ENCODE data around the gene PPOX.

The PPOX gene

GRCh38 chr1:161127649-161128048, 38.6 kb upstream of the PPOX start:
- TF ChIP-seq, protein P1, sequence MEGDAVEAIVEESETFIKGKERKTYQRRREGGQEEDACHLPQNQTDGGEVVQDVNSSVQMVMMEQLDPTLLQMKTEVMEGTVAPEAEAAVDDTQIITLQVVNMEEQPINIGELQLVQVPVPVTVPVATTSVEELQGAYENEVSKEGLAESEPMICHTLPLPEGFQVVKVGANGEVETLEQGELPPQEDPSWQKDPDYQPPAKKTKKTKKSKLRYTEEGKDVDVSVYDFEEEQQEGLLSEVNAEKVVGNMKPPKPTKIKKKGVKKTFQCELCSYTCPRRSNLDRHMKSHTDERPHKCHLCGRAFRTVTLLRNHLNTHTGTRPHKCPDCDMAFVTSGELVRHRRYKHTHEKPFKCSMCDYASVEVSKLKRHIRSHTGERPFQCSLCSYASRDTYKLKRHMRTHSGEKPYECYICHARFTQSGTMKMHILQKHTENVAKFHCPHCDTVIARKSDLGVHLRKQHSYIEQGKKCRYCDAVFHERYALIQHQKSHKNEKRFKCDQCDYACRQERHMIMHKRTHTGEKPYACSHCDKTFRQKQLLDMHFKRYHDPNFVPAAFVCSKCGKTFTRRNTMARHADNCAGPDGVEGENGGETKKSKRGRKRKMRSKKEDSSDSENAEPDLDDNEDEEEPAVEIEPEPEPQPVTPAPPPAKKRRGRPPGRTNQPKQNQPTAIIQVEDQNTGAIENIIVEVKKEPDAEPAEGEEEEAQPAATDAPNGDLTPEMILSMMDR (IDR thresholded peaks at IDR 0.05; ENCODE audit: low read depth, low read length, missing control alignments), result no peak
- H3K4me3 ChIP-seq (ENCODE audit: low read depth, low read length), result no peak overlapping the region
- no peak for DNase-seq (ENCODE audit: low read depth)

GRCh38 chr1:161128591-161129420, 37.4 kb upstream of the PPOX start:
- TF ChIP-seq, protein P1 (IDR thresholded peaks at IDR 0.05; ENCODE audit: low read depth, low read length, missing control alignments), result no peak
- H3K4me3 ChIP-seq (ENCODE audit: low read depth, low read length), result no peak overlapping the region
- DNase-seq (ENCODE audit: low read depth), result no peak

- DNase-seq (ENCODE audit: low read depth), result no peak
- TF ChIP-seq, protein P1 (IDR thresholded peaks at IDR 0.05; ENCODE audit: low read depth, low read length, missing control alignments), result no peak
- no peak overlapping the region for H3K4me3 ChIP-seq (ENCODE audit: low read depth, low read length)
These were observed 36.0 kb upstream of the PPOX start for GRCh38 chr1:161130266-161130665.

DNA sequence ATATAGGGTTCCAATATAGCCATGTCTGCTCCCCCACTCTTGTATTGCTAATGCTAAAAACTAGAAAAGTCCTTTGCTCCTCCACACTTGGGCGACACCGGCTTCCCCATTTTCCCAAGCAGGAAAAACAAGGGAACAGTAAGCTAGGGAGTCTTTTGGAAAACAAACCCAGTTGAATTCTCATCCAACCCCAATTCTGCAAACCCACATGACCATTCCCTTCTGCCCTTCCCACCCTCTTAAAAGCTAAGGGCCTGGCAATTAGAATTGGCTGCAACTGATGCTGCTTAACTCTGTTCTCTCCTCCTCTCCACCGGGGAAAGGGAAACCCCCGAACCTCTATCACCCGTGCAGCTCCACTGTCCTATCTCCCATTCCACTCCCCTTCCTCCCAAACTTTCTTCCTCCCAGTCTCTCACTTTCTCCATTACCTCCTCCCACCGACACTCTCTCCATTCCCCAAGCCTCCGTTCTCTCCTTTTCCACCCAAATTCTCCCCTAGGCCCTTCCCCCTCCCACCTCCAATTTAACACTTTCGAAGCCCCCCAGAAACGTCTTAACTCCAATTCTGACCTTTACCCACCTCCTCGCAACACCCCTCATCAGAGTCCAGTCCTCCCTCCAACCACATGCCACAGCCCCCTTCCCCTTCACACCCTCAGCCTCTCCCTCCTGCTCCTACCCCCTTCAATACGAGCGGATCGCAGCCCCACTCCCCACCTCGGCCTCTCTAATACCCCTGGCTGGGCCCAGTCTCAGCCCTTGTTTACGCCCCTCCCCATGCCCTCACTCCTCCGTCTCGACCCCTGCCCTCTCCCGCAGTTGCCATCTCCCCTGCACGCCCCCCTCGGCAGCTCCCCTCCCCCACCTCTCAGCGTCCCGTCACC, 34.5 kb upstream of the PPOX start:
- DNase-seq (ENCODE audit: low read depth), result no peak
- H3K4me3 ChIP-seq (ENCODE audit: low read depth, low read length), result peak overlapping the region; percentile 90
- TF ChIP-seq, protein P1 (IDR thresholded peaks at IDR 0.05; ENCODE audit: low read depth, low read length, missing control alignments), result no peak

DNA sequence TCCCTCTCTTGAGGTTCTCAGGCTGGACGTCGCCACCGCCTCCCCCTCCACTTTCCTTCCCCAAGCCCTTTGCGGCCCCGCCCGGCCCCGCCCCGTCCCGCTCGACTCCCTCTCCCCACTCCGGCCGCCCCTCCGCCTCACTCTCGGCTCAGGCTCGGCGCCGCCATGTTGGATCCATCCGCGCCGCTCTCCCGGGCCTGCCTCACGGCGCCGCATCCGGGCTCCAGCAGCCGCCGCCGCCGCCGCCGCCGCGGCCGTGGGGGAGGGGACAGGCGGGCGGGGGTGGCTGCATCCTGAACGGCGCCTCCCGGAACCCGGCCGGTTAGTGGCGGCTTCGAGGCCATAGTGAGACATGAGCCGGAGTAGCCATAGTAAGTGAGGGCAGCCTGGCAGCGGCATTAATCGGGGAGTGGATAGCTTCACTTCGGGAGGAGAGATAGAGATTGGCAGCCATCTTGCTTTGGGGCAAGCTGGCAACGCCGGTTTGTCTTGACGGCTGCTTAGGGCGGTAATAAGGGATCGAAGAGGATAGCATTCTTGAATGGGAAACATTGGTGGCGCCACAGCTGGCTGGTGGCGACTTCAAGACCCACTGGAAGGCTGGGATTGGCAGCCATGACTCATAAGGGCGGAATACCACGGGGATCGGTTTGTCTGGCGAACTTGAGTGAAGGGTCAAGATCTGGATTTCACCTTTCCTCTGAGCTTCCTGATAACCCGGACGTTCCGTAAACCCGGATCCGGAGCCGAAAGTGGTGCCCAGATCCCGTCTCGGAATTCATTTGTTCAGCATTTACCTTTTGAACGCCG, 33.6 kb upstream of the PPOX start, which contains the start of gene DEDD:
DEDD (minus strand) TSS at position 258 of the 810 bp plus-strand sequence. CDS start 8,205 bp downstream, outside the sequence.
- H3K4me3 ChIP-seq (ENCODE audit: low read depth, low read length), result peak within 1 kb of the TSS; percentile 90
- TF ChIP-seq, protein P1 (IDR thresholded peaks at IDR 0.05; ENCODE audit: low read depth, low read length, missing control alignments), result no peak
- peak; percentile 91 for DNase-seq (ENCODE audit: low read depth)

DNA sequence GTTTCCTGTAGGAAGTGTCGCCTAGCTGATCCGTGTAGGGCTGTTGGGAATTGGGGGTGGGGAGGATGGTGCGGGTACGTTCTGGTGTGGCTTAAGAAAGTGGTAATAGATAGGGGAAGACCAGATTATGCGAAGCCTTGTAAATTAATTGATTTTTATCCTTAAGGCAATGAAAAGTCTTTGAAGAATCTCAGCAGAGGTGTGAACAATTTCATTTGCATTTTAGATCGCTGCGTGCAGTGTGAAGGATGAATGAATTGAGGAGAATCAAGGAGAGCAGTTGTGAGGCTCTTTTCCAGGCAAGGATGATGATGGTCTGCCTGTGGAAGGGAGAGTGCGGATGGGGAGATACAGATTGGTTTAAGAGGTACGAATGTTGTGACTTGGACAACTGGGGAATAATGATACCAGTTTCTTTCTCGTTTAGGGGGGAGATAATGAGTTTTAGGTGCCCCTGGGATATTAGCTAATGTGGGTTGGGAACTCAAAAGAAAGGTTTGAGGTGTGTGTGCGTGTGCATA, 32.9 kb upstream of the PPOX start:
- H3K4me3 ChIP-seq (ENCODE audit: low read depth, low read length), result peak overlapping the region; percentile 90
- TF ChIP-seq, protein P1 (IDR thresholded peaks at IDR 0.05; ENCODE audit: low read depth, low read length, missing control alignments), result no peak
- no peak for DNase-seq (ENCODE audit: low read depth)

Data from GM12864 (cell line).